Transverse colon (tissue), 4 donors: ENCODE measurements around the gene BRSK2.
"Not testable (repeated sequence)": the region's sequence is repeated elsewhere in the genome, so short reads cannot be mapped to it uniquely, and the experiment has no call there.

Source experiments
- POLR2A ChIP-seq: fragments of 450-650 bp; IDR thresholded peaks from one replicate; pipeline ENCODE4 v1.6.1; 2016; ENCODE audit warnings: antibody characterized with exemption, mild to moderate bottlenecking, moderate library complexity
- POLR2AphosphoS5 ChIP-seq, 3 donors: sonication (generic); formaldehyde crosslinking; IDR thresholded peaks; one replicate each; pipeline ENCODE4 v1.6.1; 2016; ENCODE audit warnings: antibody characterized with exemption in 3 of 3
- TF ChIP-seq, protein P1 (sequence below), 5 experiments: fragments of 200-600 bp in 3 of 5; fragments of 450-650 bp in 2 of 5; sonication (generic) in 3 of 5; IDR thresholded peaks; 1 replicate in 2 of 5; 2 replicates in 3 of 5; pipeline ENCODE4 v1.5.1; 2016 to 2017; ENCODE audit warnings: antibody characterized with exemption in 5 of 5, inconsistent platforms in 3 of 5, mild to moderate bottlenecking in 2 of 5, moderate library complexity in 1 of 5

DNA sequence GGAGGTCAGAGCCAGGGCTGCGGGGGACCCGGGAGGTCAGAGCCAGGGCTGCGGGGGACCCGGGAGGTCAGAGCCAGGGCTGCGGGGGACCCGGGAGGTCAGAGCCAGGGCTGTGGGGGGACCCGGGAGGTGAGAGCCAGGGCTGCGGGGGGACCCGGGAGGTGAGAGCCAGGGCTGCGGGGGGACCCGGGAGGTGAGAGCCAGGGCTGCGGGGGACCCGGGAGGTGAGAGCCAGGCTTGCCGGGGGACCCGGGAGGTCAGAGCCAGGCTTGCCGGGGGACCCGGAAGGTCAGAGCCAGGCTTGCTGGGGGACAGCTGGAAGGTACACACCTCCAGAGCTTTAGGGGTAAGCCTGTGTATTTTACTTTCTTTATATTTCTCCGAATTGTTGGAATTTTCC is 120.6 kb downstream of the BRSK2 start:
- TF ChIP-seq, protein P1, sequence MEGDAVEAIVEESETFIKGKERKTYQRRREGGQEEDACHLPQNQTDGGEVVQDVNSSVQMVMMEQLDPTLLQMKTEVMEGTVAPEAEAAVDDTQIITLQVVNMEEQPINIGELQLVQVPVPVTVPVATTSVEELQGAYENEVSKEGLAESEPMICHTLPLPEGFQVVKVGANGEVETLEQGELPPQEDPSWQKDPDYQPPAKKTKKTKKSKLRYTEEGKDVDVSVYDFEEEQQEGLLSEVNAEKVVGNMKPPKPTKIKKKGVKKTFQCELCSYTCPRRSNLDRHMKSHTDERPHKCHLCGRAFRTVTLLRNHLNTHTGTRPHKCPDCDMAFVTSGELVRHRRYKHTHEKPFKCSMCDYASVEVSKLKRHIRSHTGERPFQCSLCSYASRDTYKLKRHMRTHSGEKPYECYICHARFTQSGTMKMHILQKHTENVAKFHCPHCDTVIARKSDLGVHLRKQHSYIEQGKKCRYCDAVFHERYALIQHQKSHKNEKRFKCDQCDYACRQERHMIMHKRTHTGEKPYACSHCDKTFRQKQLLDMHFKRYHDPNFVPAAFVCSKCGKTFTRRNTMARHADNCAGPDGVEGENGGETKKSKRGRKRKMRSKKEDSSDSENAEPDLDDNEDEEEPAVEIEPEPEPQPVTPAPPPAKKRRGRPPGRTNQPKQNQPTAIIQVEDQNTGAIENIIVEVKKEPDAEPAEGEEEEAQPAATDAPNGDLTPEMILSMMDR (IDR thresholded peaks at IDR 0.05) = not testable (repeated sequence)
- TF ChIP-seq POLR2A; POLR2AphosphoS5 (IDR thresholded peaks at IDR 0.05): not testable (repeated sequence)
